Activated T-cell treated with anti-CD3 and anti-CD28 coated beads, Interleukin-2, amount 50 U/mL, for 72 hours (primary cell): ENCODE measurements around the gene UBE3D. TPM values are rescaled to one million over a fixed set of nuclear protein-coding genes. Genes with fewer than 3 reads are reported as not detected.

ENCODE experiments used
- ATAC-seq, 2 donors: fragments of 150-1000 bp; cut with Tn5 transposase; replicated peaks in 1 of 2; 2 replicates each; pipeline ENCODE4 v1.10.0; 2021; ENCODE audit warnings: moderate library complexity in 2 of 2, mild to moderate bottlenecking in 1 of 2
- DNase-seq, 2 donors: peaks; one replicate each; pipeline ENCODE4 v3.0.0; 2021 to 2022; ENCODE audit warnings: mixed read lengths in 1 of 2
- H3K27ac Mint-ChIP-seq: one replicate; pipeline ENCODE4 v1.8.0; 2022; ENCODE audit warnings: mild to moderate bottlenecking, moderate library complexity, mixed read lengths
- H3K27me3 Mint-ChIP-seq: one replicate; pipeline ENCODE4 v1.8.0; 2022; ENCODE audit warnings: low read depth, mixed read lengths
- H3K36me3 Mint-ChIP-seq, 2 donors: one replicate each; pipeline ENCODE4 v1.8.0; 2022; ENCODE audit warnings: mixed read lengths in 2 of 2, mild to moderate bottlenecking in 1 of 2; ENCODE audit not compliant: insufficient read depth in 2 of 2
- H3K4me1 Mint-ChIP-seq: one replicate; pipeline ENCODE4 v1.8.0; 2022; ENCODE audit warnings: low read depth, mixed read lengths
- H3K4me3 Mint-ChIP-seq, 2 donors: one replicate each; pipeline ENCODE4 v1.8.0; 2022; ENCODE audit warnings: mild to moderate bottlenecking in 2 of 2, mixed read lengths in 2 of 2, moderate library complexity in 2 of 2
- H3K9me3 Mint-ChIP-seq, 2 donors: one replicate each; pipeline ENCODE4 v1.8.0; 2022; ENCODE audit warnings: mixed read lengths in 2 of 2
- total RNA-seq, 2 donors: library from RNA; stranded (reverse); gene quantifications; one replicate each; pipeline ENCODE4 v1.2.3, GENCODE V29; 2022

Gene UBE3D
- total RNA-seq, 2 donors from 2014 or later: 5.3 to 6.6 TPM

GRCh38 chr6:82987416-82987815, 78.2 kb downstream of the UBE3D start:
- no peak overlapping the region for H3K4me3 Mint-ChIP-seq
- ATAC-seq: no peak
- no peak overlapping the region for H3K27ac Mint-ChIP-seq
- H3K36me3 Mint-ChIP-seq: no peaks in the 10 kb centered on the region
- no peaks in the 10 kb centered on the region for H3K4me1 Mint-ChIP-seq
- no peaks in the 10 kb centered on the region for H3K9me3 Mint-ChIP-seq
- no peak for DNase-seq
- H3K27me3 Mint-ChIP-seq: no peaks in the 10 kb centered on the region

- H3K4me3 Mint-ChIP-seq: no peak overlapping the region
- no peak overlapping the region for H3K27ac Mint-ChIP-seq
- H3K4me1 Mint-ChIP-seq: no peaks in the 10 kb centered on the region
- H3K9me3 Mint-ChIP-seq: no peaks in the 10 kb centered on the region
- ATAC-seq (no peak), DNase-seq (no peak)
- H3K36me3 Mint-ChIP-seq: no peaks in the 10 kb centered on the region
- no peaks in the 10 kb centered on the region for H3K27me3 Mint-ChIP-seq
Observed at GRCh38 chr6:82984720-82985119, 80.9 kb downstream of the UBE3D start.

GRCh38 chr6:82980086-82980485, 85.6 kb downstream of the UBE3D start:
- Mint-ChIP-seq H3K9me3 (no peaks in the 10 kb centered on the region), H3K27me3 (no peaks in the 10 kb centered on the region), H3K27ac (no peak overlapping the region), H3K4me3 (no peak overlapping the region), H3K36me3 (no peaks in the 10 kb centered on the region), H3K4me1 (no peaks in the 10 kb centered on the region)
- ATAC-seq (no peak), DNase-seq (no peak)

GRCh38 chr6:82979657-82980056, 86.0 kb downstream of the UBE3D start:
- Mint-ChIP-seq H3K9me3 (no peaks in the 10 kb centered on the region), H3K4me3 (no peak overlapping the region), H3K36me3 (no peaks in the 10 kb centered on the region), H3K27me3 (no peaks in the 10 kb centered on the region), H3K4me1 (no peaks in the 10 kb centered on the region), H3K27ac (no peak overlapping the region)
- no peak for ATAC-seq
- DNase-seq: no peak

- no peak for ATAC-seq
- H3K9me3 Mint-ChIP-seq: no peaks in the 10 kb centered on the region
- no peaks in the 10 kb centered on the region for H3K36me3 Mint-ChIP-seq
- no peak for DNase-seq
- no peaks in the 10 kb centered on the region for H3K4me1 Mint-ChIP-seq
- no peak overlapping the region for H3K4me3 Mint-ChIP-seq
- no peak overlapping the region for H3K27ac Mint-ChIP-seq
- no peaks in the 10 kb centered on the region for H3K27me3 Mint-ChIP-seq
Observed at GRCh38 chr6:82978362-82978945, 87.2 kb downstream of the UBE3D start.

- Mint-ChIP-seq H3K4me3 (no peak overlapping the region), H3K27me3 (no peaks in the 10 kb centered on the region), H3K4me1 (no peaks in the 10 kb centered on the region), H3K27ac (no peak overlapping the region), H3K36me3 (no peaks in the 10 kb centered on the region), H3K9me3 (no peaks in the 10 kb centered on the region)
- no peak for DNase-seq
- ATAC-seq: no peak
Observed at GRCh38 chr6:82976179-82976578, 89.5 kb downstream of the UBE3D start.

- ATAC-seq: no peak
- Mint-ChIP-seq H3K9me3 (peaks cover 0 to 1% of the 10 kb centered on the region in 2 donors), H3K27ac (peak overlapping the region; percentile 67), H3K36me3 (peaks cover 0 to 2% of the 10 kb centered on the region in 2 donors), H3K4me1 (no peaks in the 10 kb centered on the region), H3K4me3 (no peak overlapping the region), H3K27me3 (no peaks in the 10 kb centered on the region)
- no peak for DNase-seq
Observed at GRCh38 chr6:82971877-82972460, 93.7 kb downstream of the UBE3D start.

GRCh38 chr6:82970839-82971238, 94.8 kb downstream of the UBE3D start:
- Mint-ChIP-seq H3K9me3 (peaks cover 0 to 1% of the 10 kb centered on the region in 2 donors), H3K27me3 (no peaks in the 10 kb centered on the region), H3K4me1 (no peaks in the 10 kb centered on the region), H3K27ac (no peak overlapping the region), H3K4me3 (no peak overlapping the region), H3K36me3 (peaks cover 0 to 2% of the 10 kb centered on the region in 2 donors)
- ATAC-seq: no peak
- DNase-seq: no peak

- Mint-ChIP-seq H3K27ac (no peak overlapping the region), H3K36me3 (peaks cover 0 to 2% of the 10 kb centered on the region in 2 donors), H3K9me3 (peaks cover 0 to 1% of the 10 kb centered on the region in 2 donors), H3K4me1 (no peaks in the 10 kb centered on the region), H3K4me3 (no peak overlapping the region), H3K27me3 (no peaks in the 10 kb centered on the region)
- DNase-seq (no peak), ATAC-seq (no peak)
Observed at GRCh38 chr6:82968708-82969107, 96.9 kb downstream of the UBE3D start.

GRCh38 chr6:82963191-82963925, 102.3 kb downstream of the UBE3D start:
- Mint-ChIP-seq H3K36me3 (peaks cover 0 to 2% of the 10 kb centered on the region in 2 donors), H3K4me1 (no peaks in the 10 kb centered on the region), H3K27me3 (no peaks in the 10 kb centered on the region), H3K9me3 (peaks cover 0 to 1% of the 10 kb centered on the region in 2 donors), H3K27ac (no peak overlapping the region), H3K4me3 (no peak overlapping the region)
- ATAC-seq: no peak
- no peak for DNase-seq

- ATAC-seq (no peak), DNase-seq (no peak)
- Mint-ChIP-seq H3K4me1 (no peaks in the 10 kb centered on the region), H3K27ac (no peak overlapping the region), H3K27me3 (no peaks in the 10 kb centered on the region), H3K36me3 (peaks cover 0 to 2% of the 10 kb centered on the region in 2 donors), H3K4me3 (no peak overlapping the region), H3K9me3 (no peaks in the 10 kb centered on the region)
Observed at GRCh38 chr6:82959385-82959941, 106.2 kb downstream of the UBE3D start.

- DNase-seq (no peak), ATAC-seq (no peak)
- Mint-ChIP-seq H3K27me3 (no peaks in the 10 kb centered on the region), H3K27ac (no peak overlapping the region), H3K4me1 (no peaks in the 10 kb centered on the region), H3K36me3 (peaks cover under 1 to 6% of the 10 kb centered on the region in 2 donors), H3K4me3 (no peak overlapping the region), H3K9me3 (peaks cover 0 to under 1% of the 10 kb centered on the region in 2 donors)
Observed at GRCh38 chr6:82958551-82958950, 107.1 kb downstream of the UBE3D start.

- DNase-seq (no peak), ATAC-seq (no peak)
- no peaks in the 10 kb centered on the region for H3K27me3 Mint-ChIP-seq
- no peak overlapping the region for H3K4me3 Mint-ChIP-seq
- H3K27ac Mint-ChIP-seq: no peak overlapping the region
- H3K4me1 Mint-ChIP-seq: no peaks in the 10 kb centered on the region
- H3K9me3 Mint-ChIP-seq: peaks cover 0 to 2% of the 10 kb centered on the region in 2 donors
- peaks cover 2 to 7% of the 10 kb centered on the region in 2 donors for H3K36me3 Mint-ChIP-seq
Observed at GRCh38 chr6:82957868-82958245, 107.8 kb downstream of the UBE3D start.
